MM.1S (cell line): ENCODE data around the gene HMGCLL1.

Experiments used
- DNase-seq: peaks from one replicate; pipeline ENCODE4 v3.0.0-alpha.2; 2015
- H2AFZ ChIP-seq: fragments of 300-600 bp; sonication (generic); 2 replicates; pipeline ENCODE4 v1.6.0; 2016; ENCODE audit warnings: antibody characterized with exemption, low read length
- H3F3A ChIP-seq: fragments of 300-600 bp; sonication (generic); 2 replicates; pipeline ENCODE4 v1.6.1; 2016; ENCODE audit warnings: mild to moderate bottlenecking, antibody characterized with exemption, low read length, moderate library complexity, mixed read lengths; ENCODE audit not compliant: insufficient read depth
- H3K27ac ChIP-seq: fragments of 300-600 bp; sonication (generic); 2 replicates; pipeline ENCODE4 v1.5.1; 2016; ENCODE audit warnings: mild to moderate bottlenecking, low read length
- H3K27me3 ChIP-seq: fragments of 300-600 bp; sonication (generic); replicated peaks from 2 replicates; pipeline ENCODE4 v1.6.0; 2016; ENCODE audit warnings: low read length; ENCODE audit not compliant: insufficient read depth
- H3K36me3 ChIP-seq: fragments of 300-600 bp; sonication (generic); replicated peaks from 2 replicates; pipeline ENCODE4 v1.6.1; 2016; ENCODE audit warnings: mild to moderate bottlenecking, low read length, mixed read lengths; ENCODE audit not compliant: insufficient read depth
- H3K4me1 ChIP-seq: fragments of 300-600 bp; sonication (generic); 2 replicates; pipeline ENCODE4 v1.6.1; 2016; ENCODE audit warnings: low read length, mixed read lengths
- H3K4me2 ChIP-seq: fragments of 300-600 bp; sonication (generic); 2 replicates; pipeline ENCODE4 v1.6.0; 2016; ENCODE audit warnings: low read depth, low read length
- H3K4me3 ChIP-seq: fragments of 300-600 bp; sonication (generic); 2 replicates; pipeline ENCODE4 v1.5.1; 2016; ENCODE audit warnings: low read length, mixed read lengths
- H3K79me2 ChIP-seq: fragments of 300-600 bp; sonication (generic); 2 replicates; pipeline ENCODE4 v1.6.1; 2016; ENCODE audit warnings: mixed run types, low read length, mixed read lengths
- H3K9ac ChIP-seq: fragments of 300-600 bp; sonication (generic); 2 replicates; pipeline ENCODE4 v1.6.1; 2016; ENCODE audit warnings: low read length, mixed read lengths
- H3K9me2 ChIP-seq: fragments of 300-600 bp; sonication (generic); replicated peaks from 2 replicates; pipeline ENCODE4 v1.6.1; 2016; ENCODE audit warnings: mild to moderate bottlenecking, low read length, mixed read lengths; ENCODE audit not compliant: insufficient read depth
- H3K9me3 ChIP-seq: fragments of 300-600 bp; sonication (generic); replicated peaks from 2 replicates; pipeline ENCODE4 v1.6.1; 2016; ENCODE audit warnings: mild to moderate bottlenecking, low read length, mixed read lengths; ENCODE audit not compliant: insufficient read depth
- H4K20me1 ChIP-seq: fragments of 300-600 bp; sonication (generic); 2 replicates; pipeline ENCODE4 v1.6.1; 2016; ENCODE audit warnings: mild to moderate bottlenecking, low read length, moderate library complexity, mixed read lengths; ENCODE audit not compliant: insufficient read depth
- EZH2 ChIP-seq: fragments of 300-600 bp; sonication (generic); optimal IDR thresholded peaks from 2 replicates; pipeline ENCODE3; 2017; ENCODE audit warnings: low read depth, mild to moderate bottlenecking, antibody characterized with exemption, low read length, mixed read lengths
- EZH2phosphoT487 ChIP-seq: fragments of 300-600 bp; sonication (generic); IDR thresholded peaks from 2 replicates; pipeline ENCODE4 v1.6.1; 2018; ENCODE audit warnings: antibody characterized with exemption, low read length
- TF ChIP-seq, protein P1 (sequence below): fragments of 300-600 bp; sonication (generic); IDR thresholded peaks from 2 replicates; pipeline ENCODE4 v1.5.1; 2016; ENCODE audit warnings: antibody characterized with exemption, low read length, mixed read lengths

Gene HMGCLL1

DNA sequence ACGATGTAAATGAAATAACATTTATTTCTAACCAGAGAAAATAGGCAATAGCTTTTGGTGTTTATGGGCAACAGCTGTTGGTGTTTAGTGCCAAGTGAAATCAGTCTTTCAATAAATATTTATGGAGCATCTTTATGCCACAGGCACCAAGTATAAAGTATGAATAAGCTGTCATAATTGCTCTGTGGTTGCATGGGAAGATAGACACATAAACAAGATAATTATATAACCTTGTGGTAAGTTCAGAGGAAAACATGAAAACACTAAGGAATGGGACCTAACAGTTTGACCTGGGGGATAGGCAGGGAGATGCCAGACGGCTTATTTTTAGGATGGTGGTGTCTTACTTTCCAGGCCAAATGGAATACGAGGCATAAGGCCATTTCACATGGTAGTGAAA is 140.8 kb downstream of the HMGCLL1 start:
- Histone ChIP-seq H3K36me3 (no peaks in the 10 kb centered on the region), H3K27me3 (no peaks in the 10 kb centered on the region), H3K27ac (no peak overlapping the region), H3K4me1 (no peaks in the 10 kb centered on the region), H2AFZ (no peak overlapping the region), H4K20me1 (no peaks in the 10 kb centered on the region), H3K4me2 (no peak overlapping the region), H3F3A (no peaks in the 10 kb centered on the region), H3K9ac (no peak overlapping the region), H3K9me2 (no peaks in the 10 kb centered on the region), H3K4me3 (no peak overlapping the region), H3K9me3 (no peaks in the 10 kb centered on the region), H3K79me2 (no peaks in the 10 kb centered on the region)
- no peak for TF ChIP-seq EZH2
- TF ChIP-seq, protein P1, sequence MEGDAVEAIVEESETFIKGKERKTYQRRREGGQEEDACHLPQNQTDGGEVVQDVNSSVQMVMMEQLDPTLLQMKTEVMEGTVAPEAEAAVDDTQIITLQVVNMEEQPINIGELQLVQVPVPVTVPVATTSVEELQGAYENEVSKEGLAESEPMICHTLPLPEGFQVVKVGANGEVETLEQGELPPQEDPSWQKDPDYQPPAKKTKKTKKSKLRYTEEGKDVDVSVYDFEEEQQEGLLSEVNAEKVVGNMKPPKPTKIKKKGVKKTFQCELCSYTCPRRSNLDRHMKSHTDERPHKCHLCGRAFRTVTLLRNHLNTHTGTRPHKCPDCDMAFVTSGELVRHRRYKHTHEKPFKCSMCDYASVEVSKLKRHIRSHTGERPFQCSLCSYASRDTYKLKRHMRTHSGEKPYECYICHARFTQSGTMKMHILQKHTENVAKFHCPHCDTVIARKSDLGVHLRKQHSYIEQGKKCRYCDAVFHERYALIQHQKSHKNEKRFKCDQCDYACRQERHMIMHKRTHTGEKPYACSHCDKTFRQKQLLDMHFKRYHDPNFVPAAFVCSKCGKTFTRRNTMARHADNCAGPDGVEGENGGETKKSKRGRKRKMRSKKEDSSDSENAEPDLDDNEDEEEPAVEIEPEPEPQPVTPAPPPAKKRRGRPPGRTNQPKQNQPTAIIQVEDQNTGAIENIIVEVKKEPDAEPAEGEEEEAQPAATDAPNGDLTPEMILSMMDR: no peak
- no peak for TF ChIP-seq EZH2phosphoT487
- DNase-seq: no peak

DNA sequence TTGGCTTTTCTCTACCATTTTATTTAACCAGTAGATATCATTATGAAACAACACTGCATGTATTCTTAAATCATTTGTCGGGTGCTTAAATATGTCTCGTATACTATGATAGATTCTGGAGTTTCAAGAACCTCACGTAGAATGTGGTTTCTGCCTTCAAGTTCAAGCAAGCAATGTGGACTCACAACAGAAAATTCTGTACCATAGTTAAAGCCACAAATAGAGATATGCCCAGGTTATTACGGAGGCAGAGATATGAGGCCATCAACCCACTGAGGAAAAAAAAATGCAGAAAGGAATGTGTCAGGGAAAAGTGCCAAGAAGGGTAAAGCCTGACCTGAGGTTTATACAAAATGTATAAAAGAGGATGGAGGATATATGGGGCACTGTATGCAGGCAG is 141.9 kb downstream of the HMGCLL1 start:
- DNase-seq: no peak
- no peaks in the 10 kb centered on the region for H4K20me1 ChIP-seq
- TF ChIP-seq EZH2phosphoT487 (no peak), EZH2 (no peak)
- TF ChIP-seq, protein P1: no peak
- H3F3A ChIP-seq: no peaks in the 10 kb centered on the region
- H3K4me1 ChIP-seq: no peaks in the 10 kb centered on the region
- no peaks in the 10 kb centered on the region for H3K79me2 ChIP-seq
- no peaks in the 10 kb centered on the region for H3K9me3 ChIP-seq
- H3K4me2 ChIP-seq: no peak overlapping the region
- no peak overlapping the region for H3K9ac ChIP-seq
- no peak overlapping the region for H2AFZ ChIP-seq
- no peaks in the 10 kb centered on the region for H3K9me2 ChIP-seq
- no peaks in the 10 kb centered on the region for H3K36me3 ChIP-seq
- no peaks in the 10 kb centered on the region for H3K27me3 ChIP-seq
- no peak overlapping the region for H3K27ac ChIP-seq
- H3K4me3 ChIP-seq: no peak overlapping the region

DNA sequence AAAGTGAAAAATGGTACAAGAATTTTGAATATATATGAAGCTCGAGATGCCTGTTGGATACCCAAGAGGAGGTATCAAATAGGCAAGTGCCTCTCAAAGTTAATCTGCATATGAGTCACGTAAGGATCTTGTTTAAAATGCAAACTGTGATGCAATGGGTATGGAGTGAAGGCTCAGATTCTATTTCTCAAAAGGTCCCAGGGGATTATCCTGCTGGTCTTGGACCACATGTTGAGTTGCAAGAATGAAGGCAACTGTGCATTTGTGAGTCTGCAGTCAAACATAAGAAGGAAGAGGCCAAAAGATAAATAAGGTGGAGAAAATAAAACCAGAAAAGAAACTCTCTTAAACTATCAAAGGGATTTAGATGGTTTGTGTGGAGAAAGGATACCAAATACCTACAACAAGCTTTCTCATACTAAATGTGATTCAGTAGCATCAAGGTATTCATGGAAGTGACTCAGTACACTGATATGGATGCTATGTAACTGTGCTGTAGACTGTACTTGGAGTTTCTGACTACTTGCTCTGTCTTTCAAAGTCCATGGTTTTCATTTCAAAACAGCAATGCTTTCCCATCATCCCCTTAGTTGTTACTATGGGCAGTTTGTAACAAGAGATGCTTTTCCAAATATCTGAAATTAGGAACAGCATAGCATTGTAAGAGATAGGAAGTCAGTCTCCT is 145.4 kb downstream of the HMGCLL1 start:
- H3K4me3 ChIP-seq: no peak overlapping the region
- H2AFZ ChIP-seq: no peak overlapping the region
- DNase-seq: no peak
- H3K4me2 ChIP-seq: no peak overlapping the region
- no peaks in the 10 kb centered on the region for H3F3A ChIP-seq
- H3K9ac ChIP-seq: no peak overlapping the region
- H3K4me1 ChIP-seq: no peaks in the 10 kb centered on the region
- TF ChIP-seq, protein P1: no peak
- no peak for TF ChIP-seq EZH2phosphoT487
- no peak for TF ChIP-seq EZH2
- H3K9me2 ChIP-seq: no peaks in the 10 kb centered on the region
- H3K79me2 ChIP-seq: no peaks in the 10 kb centered on the region
- no peaks in the 10 kb centered on the region for H4K20me1 ChIP-seq
- H3K36me3 ChIP-seq: no peaks in the 10 kb centered on the region
- no peaks in the 10 kb centered on the region for H3K27me3 ChIP-seq
- H3K9me3 ChIP-seq: no peaks in the 10 kb centered on the region
- H3K27ac ChIP-seq: no peak overlapping the region
